Thoracic aorta (tissue), 2 donors: ENCODE data around the gene ZNF22. TPM values are rescaled to one million over a fixed set of nuclear protein-coding genes. Genes with fewer than 3 reads are reported as not detected.

Source experiments
- ATAC-seq: fragments of 150-250 bp; one replicate; pipeline ENCODE4 v1.8.0; 2017; ENCODE audit warnings: low read depth; ENCODE audit not compliant: insufficient number of reproducible peaks, low FRiP score
- DNase-seq: peaks from one replicate; pipeline ENCODE4 v3.0.0-alpha.2; 2020; ENCODE audit warnings: low spot score
- H3K27ac ChIP-seq, 2 donors: fragments of 200-600 bp; sonication (generic); 1 replicate in 1 of 2; 2 replicates in 1 of 2; pipeline ENCODE4 v1.5.1; 2016; ENCODE audit warnings: mild to moderate bottlenecking in 2 of 2, moderate library complexity in 2 of 2
- H3K27me3 ChIP-seq: fragments of 200-600 bp; sonication (generic); replicated peaks from 2 replicates; pipeline ENCODE4 v1.6.0; 2016; ENCODE audit warnings: mild to moderate bottlenecking; ENCODE audit not compliant: insufficient read depth
- H3K36me3 ChIP-seq: fragments of 200-600 bp; sonication (generic); one replicate; pipeline ENCODE4 v1.5.1; 2016
- H3K4me1 ChIP-seq, 2 donors: fragments of 200-600 bp; sonication (generic); 1 replicate in 1 of 2; 2 replicates in 1 of 2; pipeline versions ENCODE4 v1.5.1 to v1.6.0; 2016; ENCODE audit warnings: low read depth in 2 of 2, mild to moderate bottlenecking in 1 of 2; ENCODE audit not compliant: control insufficient read depth in 1 of 2
- H3K4me3 ChIP-seq: fragments of 200-600 bp; sonication (generic); 2 replicates; pipeline ENCODE4 v1.5.1; 2016; ENCODE audit warnings: mild to moderate bottlenecking
- H3K9me3 ChIP-seq: fragments of 200-600 bp; sonication (generic); 2 replicates; pipeline ENCODE4 v1.5.1; 2016
- total RNA-seq, 2 donors: library from RNA; depleted of rRNA; stranded (reverse); fragments of >200 nt; gene quantifications; one replicate each; pipeline versions ENCODE4 v1.1.0 to v1.2.3, GENCODE V29; 2016
- TF ChIP-seq, protein P1 (sequence below): fragments of 200-600 bp; sonication (generic); IDR thresholded peaks from one replicate; pipeline ENCODE4 v1.5.1; 2019; ENCODE audit warnings: antibody characterized with exemption

ZNF22 gene
- total RNA-seq, 2 donors from 2014 or later = 16.6 to 20.7 TPM

DNA sequence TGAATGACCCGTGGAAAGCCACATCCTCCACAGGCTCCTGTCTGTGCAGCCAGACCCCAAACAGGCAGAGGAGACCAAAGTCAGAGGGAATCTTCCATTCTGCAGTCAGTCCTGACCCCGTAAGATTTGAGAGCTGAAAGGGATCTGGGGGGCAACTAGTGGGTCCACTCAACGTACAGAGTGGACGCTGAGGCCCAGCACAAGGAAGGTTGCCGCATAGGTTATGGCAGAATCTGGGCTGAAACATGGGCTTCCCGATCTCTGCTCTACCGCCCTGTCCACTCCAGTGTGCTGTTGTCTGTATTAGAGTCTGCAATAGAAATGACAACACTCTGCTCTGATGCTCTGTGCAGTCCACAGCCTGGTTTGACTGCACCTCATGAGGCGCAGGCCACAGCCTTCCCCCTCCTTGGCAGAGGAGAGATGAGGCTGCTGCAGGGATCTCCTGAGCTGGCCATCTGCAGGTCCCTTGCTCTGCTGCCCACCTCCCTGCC, 7.9 kb upstream of the ZNF22 start:
- ATAC-seq (no peak), DNase-seq (no peak)
- H3K27me3 ChIP-seq = no peaks in the 10 kb centered on the region
- TF ChIP-seq, protein P1, sequence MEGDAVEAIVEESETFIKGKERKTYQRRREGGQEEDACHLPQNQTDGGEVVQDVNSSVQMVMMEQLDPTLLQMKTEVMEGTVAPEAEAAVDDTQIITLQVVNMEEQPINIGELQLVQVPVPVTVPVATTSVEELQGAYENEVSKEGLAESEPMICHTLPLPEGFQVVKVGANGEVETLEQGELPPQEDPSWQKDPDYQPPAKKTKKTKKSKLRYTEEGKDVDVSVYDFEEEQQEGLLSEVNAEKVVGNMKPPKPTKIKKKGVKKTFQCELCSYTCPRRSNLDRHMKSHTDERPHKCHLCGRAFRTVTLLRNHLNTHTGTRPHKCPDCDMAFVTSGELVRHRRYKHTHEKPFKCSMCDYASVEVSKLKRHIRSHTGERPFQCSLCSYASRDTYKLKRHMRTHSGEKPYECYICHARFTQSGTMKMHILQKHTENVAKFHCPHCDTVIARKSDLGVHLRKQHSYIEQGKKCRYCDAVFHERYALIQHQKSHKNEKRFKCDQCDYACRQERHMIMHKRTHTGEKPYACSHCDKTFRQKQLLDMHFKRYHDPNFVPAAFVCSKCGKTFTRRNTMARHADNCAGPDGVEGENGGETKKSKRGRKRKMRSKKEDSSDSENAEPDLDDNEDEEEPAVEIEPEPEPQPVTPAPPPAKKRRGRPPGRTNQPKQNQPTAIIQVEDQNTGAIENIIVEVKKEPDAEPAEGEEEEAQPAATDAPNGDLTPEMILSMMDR = no peak
- no peaks in the 10 kb centered on the region for H3K36me3 ChIP-seq
- peak overlapping the region; percentile 77 to 92 for H3K27ac ChIP-seq
- peaks cover 50 to 79% of the 10 kb centered on the region in 2 donors for H3K4me1 ChIP-seq
- no peak overlapping the region for H3K4me3 ChIP-seq
- no peaks in the 10 kb centered on the region for H3K9me3 ChIP-seq

GRCh38 chr10:44993226-44993921, 7.3 kb upstream of the ZNF22 start:
- ATAC-seq = no peak
- H3K27ac ChIP-seq = peak overlapping the region; percentile 77 to 92
- H3K9me3 ChIP-seq = no peaks in the 10 kb centered on the region
- no peak overlapping the region for H3K4me3 ChIP-seq
- no peaks in the 10 kb centered on the region for H3K27me3 ChIP-seq
- no peak for DNase-seq
- TF ChIP-seq, protein P1 = no peak
- peaks cover 50 to 78% of the 10 kb centered on the region in 2 donors for H3K4me1 ChIP-seq
- H3K36me3 ChIP-seq = no peaks in the 10 kb centered on the region

GRCh38 chr10:44993922-44994751, 6.6 kb upstream of the ZNF22 start:
- no peak for ATAC-seq
- peak overlapping the region; percentile 87 to 92 for H3K27ac ChIP-seq
- TF ChIP-seq, protein P1 = no peak
- H3K4me1 ChIP-seq = peaks cover 50 to 75% of the 10 kb centered on the region in 2 donors
- H3K4me3 ChIP-seq = no peak overlapping the region
- DNase-seq = no peak
- H3K27me3 ChIP-seq = no peaks in the 10 kb centered on the region
- no peaks in the 10 kb centered on the region for H3K9me3 ChIP-seq
- H3K36me3 ChIP-seq = no peaks in the 10 kb centered on the region

GRCh38 chr10:44994752-44995530, 5.8 kb upstream of the ZNF22 start:
- TF ChIP-seq, protein P1 = no peak
- Histone ChIP-seq H3K4me3 (no peak overlapping the region), H3K27ac (peak overlapping the region; percentile 87 to 92), H3K36me3 (no peaks in the 10 kb centered on the region), H3K27me3 (no peaks in the 10 kb centered on the region), H3K9me3 (no peaks in the 10 kb centered on the region), H3K4me1 (peaks cover 51 to 79% of the 10 kb centered on the region in 2 donors)
- no peak for ATAC-seq
- DNase-seq = no peak

DNA sequence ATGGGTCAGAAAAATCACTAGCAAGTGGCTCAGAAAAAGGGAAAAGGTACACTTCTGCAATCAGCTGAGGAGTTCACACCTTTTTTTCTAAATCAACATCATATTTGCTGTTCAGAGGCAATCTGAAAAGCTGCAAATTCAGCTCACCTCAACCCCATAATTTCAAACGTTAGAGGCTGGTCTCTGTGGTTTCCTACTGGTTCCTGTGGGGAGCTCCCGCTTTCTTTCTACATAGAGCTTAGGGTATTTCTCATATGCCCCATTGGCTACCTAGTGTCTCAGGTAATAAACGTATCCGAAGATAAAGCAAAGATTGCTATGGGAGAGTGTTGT, 5.2 kb upstream of the ZNF22 start:
- H3K27me3 ChIP-seq = no peaks in the 10 kb centered on the region
- no peaks in the 10 kb centered on the region for H3K36me3 ChIP-seq
- no peaks in the 10 kb centered on the region for H3K9me3 ChIP-seq
- TF ChIP-seq, protein P1 = no peak
- peak overlapping the region; percentile 87 to 92 for H3K27ac ChIP-seq
- no peak for ATAC-seq
- DNase-seq = no peak
- no peak overlapping the region for H3K4me3 ChIP-seq
- peaks cover 55 to 85% of the 10 kb centered on the region in 2 donors for H3K4me1 ChIP-seq
